Measurements from ENCODE around the gene PTPRK.

Gene PTPRK

GRCh38 chr6:128179876-128180438 is 340.4 kb downstream of the PTPRK start:
- no peak for TF ChIP-seq EGR1 (IDR thresholded peaks at IDR 0.05)

- no peak for TF ChIP-seq EP300 (IDR thresholded peaks at IDR 0.05; ENCODE audit: borderline replicate concordance)
Observed at GRCh38 chr6:128174724-128175123, 345.7 kb downstream of the PTPRK start.

DNA sequence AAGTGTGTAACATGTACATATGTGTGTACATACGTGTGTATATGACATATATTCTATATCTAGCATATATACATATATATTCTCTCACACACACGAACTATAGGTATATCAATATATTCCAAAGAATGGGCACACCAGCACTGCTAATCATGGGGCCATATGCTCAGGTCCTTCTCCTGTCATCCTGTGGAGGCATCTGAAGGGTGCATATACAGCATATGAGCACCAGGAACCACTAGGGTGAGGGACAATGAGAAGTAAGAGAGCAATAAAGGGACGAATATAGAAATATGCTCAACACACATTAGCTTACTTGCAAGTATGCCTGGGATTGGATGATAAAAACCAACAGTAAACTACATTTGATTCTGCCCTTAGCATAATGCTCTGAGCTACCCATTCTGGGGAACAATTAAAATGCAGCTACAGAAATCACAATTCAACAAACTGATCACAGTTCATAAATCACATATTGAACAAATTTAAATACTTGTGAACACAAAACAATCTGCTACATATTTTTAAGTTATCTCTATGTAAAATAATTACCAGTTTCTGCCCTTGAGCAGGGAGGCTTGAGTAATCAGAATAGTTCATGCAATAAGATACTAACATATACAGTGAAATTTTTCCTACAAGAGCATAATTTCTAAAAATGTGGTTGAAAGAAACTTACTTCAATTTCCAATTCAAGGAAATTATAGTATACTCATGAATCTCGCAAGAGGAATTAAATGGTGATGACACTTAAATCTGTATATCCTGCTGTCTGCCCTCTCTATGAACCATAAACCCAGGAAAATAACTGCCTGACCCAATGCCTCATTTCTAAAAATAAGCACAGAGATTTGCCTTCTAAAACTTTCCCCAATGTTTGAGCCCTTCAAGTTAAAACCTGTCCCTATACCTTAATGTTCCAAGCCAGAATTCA is 347.4 kb downstream of the PTPRK start:
- no peak for TF ChIP-seq CREB1 (IDR thresholded peaks at IDR 0.05; ENCODE audit: low read depth)
- TF ChIP-seq TEAD4 (IDR thresholded peaks at IDR 0.05), result no peak

DNA sequence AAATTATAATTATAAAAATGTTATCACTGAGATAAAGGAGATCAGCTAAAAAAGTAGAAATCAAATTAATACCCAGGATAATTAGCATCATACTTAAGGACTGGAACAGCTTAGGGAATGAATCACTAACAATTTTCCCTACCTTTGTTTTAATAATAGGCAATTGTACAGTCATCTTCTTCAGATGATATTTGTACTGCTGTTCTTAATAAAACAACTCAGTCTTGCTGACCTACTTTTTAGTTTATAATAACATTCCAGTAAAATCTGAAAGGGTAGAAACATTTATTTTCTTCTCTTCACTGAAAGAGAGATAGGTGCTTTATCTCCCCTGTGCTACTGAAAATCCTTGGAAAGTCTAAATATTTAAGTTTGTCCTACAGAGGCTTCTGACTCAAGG is 348.3 kb downstream of the PTPRK start:
- TF ChIP-seq EGR1 (IDR thresholded peaks at IDR 0.05) (no peak), CREB1 (IDR thresholded peaks at IDR 0.05; ENCODE audit: low read depth) (no peak), FOXM1 (IDR thresholded peaks at IDR 0.05; ENCODE audit: borderline replicate concordance, low read depth) (no peak), CEBPB (IDR thresholded peaks at IDR 0.05) (no peak), USF1 (IDR thresholded peaks at IDR 0.05) (no peak), RAD21 (IDR thresholded peaks at IDR 0.05; ENCODE audit: low read depth) (no peak), ZBTB7A (IDR thresholded peaks at IDR 0.05; ENCODE audit: low read depth) (no peak), MAX (IDR thresholded peaks at IDR 0.05) (no peak), TEAD4 (IDR thresholded peaks at IDR 0.05) (no peak), TAF1 (IDR thresholded peaks at IDR 0.05; ENCODE audit: low read depth) (no peak), YY1 (IDR thresholded peaks at IDR 0.05; ENCODE audit: low read depth) (no peak), EP300 (IDR thresholded peaks at IDR 0.05; ENCODE audit: borderline replicate concordance) (no peak), NFIC (IDR thresholded peaks at IDR 0.05) (no peak), TCF12 (IDR thresholded peaks at IDR 0.05; ENCODE audit: low read depth) (no peak)
- TF ChIP-seq, protein P1, sequence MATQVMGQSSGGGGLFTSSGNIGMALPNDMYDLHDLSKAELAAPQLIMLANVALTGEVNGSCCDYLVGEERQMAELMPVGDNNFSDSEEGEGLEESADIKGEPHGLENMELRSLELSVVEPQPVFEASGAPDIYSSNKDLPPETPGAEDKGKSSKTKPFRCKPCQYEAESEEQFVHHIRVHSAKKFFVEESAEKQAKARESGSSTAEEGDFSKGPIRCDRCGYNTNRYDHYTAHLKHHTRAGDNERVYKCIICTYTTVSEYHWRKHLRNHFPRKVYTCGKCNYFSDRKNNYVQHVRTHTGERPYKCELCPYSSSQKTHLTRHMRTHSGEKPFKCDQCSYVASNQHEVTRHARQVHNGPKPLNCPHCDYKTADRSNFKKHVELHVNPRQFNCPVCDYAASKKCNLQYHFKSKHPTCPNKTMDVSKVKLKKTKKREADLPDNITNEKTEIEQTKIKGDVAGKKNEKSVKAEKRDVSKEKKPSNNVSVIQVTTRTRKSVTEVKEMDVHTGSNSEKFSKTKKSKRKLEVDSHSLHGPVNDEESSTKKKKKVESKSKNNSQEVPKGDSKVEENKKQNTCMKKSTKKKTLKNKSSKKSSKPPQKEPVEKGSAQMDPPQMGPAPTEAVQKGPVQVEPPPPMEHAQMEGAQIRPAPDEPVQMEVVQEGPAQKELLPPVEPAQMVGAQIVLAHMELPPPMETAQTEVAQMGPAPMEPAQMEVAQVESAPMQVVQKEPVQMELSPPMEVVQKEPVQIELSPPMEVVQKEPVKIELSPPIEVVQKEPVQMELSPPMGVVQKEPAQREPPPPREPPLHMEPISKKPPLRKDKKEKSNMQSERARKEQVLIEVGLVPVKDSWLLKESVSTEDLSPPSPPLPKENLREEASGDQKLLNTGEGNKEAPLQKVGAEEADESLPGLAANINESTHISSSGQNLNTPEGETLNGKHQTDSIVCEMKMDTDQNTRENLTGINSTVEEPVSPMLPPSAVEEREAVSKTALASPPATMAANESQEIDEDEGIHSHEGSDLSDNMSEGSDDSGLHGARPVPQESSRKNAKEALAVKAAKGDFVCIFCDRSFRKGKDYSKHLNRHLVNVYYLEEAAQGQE (IDR thresholded peaks at IDR 0.05; ENCODE audit: low read depth), result no peak

DNA sequence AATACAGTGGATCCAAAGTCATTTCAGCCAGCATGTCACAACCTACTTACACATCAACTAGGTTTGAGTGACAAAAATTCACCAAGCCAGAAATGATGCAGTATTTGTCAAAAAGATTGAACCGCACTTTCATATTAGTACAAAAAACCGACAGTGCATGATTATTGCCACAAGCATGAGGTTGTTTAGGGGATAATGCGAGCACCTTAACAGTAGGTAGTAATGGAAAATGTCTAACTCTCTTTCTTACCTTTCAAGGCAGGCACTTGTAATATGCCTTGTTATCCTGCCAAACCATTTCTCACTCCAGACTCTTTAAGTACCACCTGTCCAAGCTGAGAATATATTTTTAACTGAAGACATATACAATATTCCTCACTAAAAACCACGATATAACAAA is 349.2 kb downstream of the PTPRK start:
- TF ChIP-seq USF1 (IDR thresholded peaks at IDR 0.05) (no peak), FOXM1 (IDR thresholded peaks at IDR 0.05; ENCODE audit: borderline replicate concordance, low read depth) (no peak), YY1 (IDR thresholded peaks at IDR 0.05; ENCODE audit: low read depth) (no peak), TEAD4 (IDR thresholded peaks at IDR 0.05) (no peak), ZBTB7A (IDR thresholded peaks at IDR 0.05; ENCODE audit: low read depth) (no peak), RAD21 (IDR thresholded peaks at IDR 0.05; ENCODE audit: low read depth) (no peak), CREB1 (IDR thresholded peaks at IDR 0.05; ENCODE audit: low read depth) (no peak), TCF12 (IDR thresholded peaks at IDR 0.05; ENCODE audit: low read depth) (no peak), MAX (IDR thresholded peaks at IDR 0.05) (no peak), TAF1 (IDR thresholded peaks at IDR 0.05; ENCODE audit: low read depth) (no peak), NFIC (IDR thresholded peaks at IDR 0.05) (no peak), CEBPB (IDR thresholded peaks at IDR 0.05) (no peak)
- TF ChIP-seq, protein P1 (IDR thresholded peaks at IDR 0.05; ENCODE audit: low read depth), result no peak

- TF ChIP-seq TAF1 (IDR thresholded peaks at IDR 0.05; ENCODE audit: low read depth) (no peak), YY1 (IDR thresholded peaks at IDR 0.05; ENCODE audit: low read depth) (no peak), NFIC (IDR thresholded peaks at IDR 0.05) (no peak)
Observed at GRCh38 chr6:128168244-128168643, 352.2 kb downstream of the PTPRK start.

Measured in Ishikawa (cell line).